Hepatic stellate cell (primary cell): Measurements from ENCODE around the gene EVA1B.

ENCODE experiments used
- DNase-seq: peaks from one replicate; pipeline ENCODE4 v3.0.0; 2011; ENCODE audit warnings: low spot score

Gene EVA1B

DNA sequence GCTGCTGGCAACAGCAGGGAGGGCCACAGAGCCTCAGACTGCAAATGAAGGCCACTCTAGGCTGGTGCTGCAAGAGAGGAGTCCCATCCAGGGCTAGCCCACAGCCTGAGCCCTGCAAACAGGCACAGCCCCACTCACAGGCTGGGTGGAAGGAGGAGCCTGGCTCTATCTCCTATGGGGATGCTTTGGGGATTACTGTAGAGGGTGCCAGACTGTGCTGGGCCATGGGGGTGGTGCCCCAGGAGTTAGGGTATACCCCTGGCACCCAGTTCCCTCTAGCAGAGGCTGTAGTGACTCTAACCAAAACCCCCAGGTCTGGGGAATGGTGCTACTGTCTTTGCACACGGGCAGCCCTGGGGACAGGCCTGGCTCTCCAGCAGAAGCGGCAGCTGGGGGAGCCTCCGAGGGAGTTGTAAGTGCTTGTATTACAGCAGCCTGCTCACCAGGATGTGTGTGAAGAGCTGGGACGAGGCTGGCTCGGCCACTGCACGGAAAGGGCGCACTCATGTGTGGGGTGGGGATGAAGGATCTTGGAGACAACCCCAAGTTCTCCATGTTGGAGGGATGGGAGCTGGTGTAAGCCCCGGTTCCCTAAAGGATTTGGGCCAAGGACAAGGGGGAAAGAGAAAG lies 23.4 kb upstream of the EVA1B start:
- DNase-seq = no peak

DNA sequence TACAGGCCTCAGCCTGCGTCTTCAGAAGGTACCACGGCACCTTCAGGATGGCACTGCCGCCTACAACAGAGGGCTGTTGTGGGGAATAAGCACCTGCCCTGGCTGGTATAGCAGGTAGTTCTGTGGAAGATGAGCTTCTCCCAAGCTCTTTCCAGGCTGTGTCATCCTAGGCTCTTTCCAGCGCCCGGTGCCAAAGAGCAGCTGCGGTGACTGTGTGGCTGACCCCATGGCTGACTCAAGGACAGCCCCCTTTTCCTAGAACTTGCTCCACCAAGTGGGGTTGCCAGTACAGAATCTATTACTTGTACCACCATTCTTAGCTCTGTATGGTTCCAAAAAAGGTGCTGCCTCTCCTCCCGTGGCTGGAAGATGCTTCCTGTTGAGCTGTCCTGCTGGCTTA lies 21.9 kb upstream of the EVA1B start:
- no peak for DNase-seq

GRCh38 chr1:36344395-36344680 lies 20.9 kb upstream of the EVA1B start:
- no peak for DNase-seq

- DNase-seq = no peak
Measured at GRCh38 chr1:36343651-36344394, 20.4 kb upstream of the EVA1B start.

DNA sequence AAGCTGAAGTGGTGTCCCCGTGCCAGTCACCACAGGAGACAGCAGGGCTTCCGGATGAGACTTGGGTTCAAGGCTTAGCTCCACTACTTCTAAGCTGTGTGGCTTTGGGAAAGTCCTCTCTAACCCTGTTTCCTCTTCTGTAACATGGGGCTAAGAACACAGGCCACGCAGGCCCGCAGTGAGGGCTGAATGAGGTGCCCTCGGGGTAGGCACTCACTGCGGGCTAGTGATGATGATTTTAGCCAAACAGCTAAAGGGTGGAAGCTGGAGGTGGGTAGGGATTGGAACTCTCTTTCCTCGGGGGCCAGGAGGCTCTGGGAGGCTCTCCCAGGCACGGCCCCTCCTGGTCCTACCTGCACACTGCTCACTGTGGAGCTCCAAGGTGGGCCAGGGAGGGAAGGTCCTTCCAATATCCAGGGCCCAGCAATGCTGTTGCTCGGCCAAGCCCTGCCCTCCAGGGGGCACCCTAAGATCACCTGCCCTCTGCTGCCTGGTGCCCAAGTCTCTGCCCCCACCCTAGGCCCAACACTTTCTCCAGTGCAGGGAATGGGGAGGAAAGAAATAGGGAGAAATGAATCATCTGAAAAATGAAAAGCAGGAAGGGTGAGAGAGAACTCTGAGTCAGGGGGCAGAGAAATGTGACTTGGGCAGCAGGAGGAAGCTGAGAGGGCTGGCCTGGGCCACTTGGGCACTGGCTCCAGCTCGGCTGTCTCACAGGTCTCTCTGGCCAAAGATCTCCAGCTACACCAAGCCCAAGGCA lies 19.2 kb upstream of the EVA1B start:
- peak; percentile 79 for DNase-seq

- DNase-seq = no peak
Measured at GRCh38 chr1:36341626-36342320, 18.3 kb upstream of the EVA1B start.

DNA sequence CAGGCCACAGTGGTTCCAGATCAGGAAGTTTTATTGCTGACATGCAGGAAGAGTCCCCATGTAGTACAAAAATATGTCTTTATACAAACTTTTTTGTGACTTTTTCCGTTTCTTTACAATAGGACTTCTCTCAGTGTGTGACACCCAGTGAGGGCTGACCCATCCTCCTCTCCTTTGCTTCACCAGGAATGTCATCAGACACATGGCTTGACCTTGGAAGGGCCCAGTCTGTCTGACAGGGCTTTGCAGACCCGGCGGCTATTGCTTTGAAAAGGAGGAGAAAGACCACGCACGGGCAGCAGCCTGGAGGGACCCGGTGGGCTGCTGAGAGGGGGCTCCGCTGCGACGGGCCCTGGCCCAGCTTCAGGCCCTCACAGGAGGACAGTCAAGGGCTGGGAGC lies 16.2 kb upstream of the EVA1B start:
- no peak for DNase-seq

DNA sequence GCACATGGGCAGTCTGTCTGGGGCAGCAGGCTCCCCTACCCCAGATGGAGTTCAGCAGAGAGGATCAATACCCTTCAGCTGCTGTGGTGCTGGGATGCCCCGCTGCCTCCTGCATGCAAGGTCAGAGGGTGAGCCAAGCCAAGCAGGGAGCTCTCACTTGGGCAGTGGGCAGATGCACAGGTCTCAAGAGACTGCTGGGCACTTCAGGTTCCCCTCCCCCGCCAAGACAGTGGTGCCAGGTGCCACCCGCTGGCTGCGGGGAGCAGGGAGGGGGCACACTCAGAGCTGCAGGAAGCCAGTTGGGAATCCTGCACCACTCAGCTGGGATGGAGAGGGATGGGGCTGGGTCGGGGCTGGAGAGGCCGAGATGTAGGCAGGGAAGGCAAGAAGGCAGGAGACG lies 15.8 kb upstream of the EVA1B start:
- DNase-seq = no peak

- DNase-seq = no peak
Measured at GRCh38 chr1:36337830-36338229, 14.4 kb upstream of the EVA1B start.

GRCh38 chr1:36330940-36331339 lies 7.5 kb upstream of the EVA1B start:
- no peak for DNase-seq

DNA sequence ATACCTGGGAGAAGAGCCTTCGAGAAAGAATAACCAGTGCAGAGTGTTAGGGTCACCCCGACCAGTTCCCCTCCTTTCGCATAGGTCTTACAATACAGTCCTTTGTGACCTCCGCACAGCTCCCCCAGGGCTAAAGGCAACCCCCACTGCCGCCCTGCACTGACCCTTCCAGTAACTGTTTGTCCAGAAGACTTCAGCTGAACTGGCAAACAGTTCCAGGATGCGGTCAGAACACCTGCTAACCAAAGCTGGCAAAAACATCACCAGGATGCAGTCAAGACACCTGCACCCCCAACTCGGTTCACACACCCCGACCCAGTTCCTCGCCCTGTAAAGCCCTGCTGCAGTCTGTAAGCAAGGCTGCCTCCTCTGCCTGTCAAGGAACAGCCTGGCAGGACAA lies 6.4 kb upstream of the EVA1B start:
- no peak for DNase-seq

DNA sequence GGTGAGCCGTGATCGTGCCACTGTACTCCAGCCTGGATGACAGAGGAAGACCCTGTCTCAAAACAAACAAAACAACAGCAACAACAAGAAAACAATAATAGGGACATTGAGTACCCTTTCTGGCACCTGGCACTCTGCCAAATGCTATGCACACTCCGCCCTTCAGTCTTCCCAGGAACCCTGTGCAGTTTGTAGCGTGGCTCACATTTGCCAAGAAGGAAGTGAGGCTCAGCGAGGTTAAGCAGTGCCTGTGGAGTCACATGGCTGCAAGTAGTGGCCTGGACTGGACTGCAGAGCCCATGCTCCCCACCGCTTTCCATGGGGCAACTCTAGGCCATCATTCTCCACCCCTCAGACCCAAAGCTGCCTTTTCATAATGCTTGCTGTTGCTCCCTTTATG lies 5.3 kb upstream of the EVA1B start:
- DNase-seq = no peak

DNA sequence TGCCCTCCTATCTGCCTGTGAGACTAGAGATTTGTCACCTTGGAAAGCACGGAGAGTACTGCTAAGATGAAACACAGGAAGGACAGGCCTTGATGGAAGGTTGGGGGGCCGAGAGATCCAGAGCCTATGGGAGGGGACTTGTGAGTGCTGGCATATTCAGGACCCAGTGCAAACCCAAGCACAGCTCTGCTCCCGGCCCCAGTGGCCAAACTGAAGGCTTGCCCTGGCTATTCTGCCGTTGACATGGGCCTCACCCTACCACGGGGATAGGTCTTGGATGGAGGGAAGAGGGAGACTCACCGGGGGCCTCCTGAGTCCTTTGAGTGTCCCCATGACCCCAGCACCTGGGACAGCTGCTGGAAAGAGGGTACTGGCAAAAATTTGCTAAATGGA lies 4.6 kb upstream of the EVA1B start:
- no peak for DNase-seq

DNA sequence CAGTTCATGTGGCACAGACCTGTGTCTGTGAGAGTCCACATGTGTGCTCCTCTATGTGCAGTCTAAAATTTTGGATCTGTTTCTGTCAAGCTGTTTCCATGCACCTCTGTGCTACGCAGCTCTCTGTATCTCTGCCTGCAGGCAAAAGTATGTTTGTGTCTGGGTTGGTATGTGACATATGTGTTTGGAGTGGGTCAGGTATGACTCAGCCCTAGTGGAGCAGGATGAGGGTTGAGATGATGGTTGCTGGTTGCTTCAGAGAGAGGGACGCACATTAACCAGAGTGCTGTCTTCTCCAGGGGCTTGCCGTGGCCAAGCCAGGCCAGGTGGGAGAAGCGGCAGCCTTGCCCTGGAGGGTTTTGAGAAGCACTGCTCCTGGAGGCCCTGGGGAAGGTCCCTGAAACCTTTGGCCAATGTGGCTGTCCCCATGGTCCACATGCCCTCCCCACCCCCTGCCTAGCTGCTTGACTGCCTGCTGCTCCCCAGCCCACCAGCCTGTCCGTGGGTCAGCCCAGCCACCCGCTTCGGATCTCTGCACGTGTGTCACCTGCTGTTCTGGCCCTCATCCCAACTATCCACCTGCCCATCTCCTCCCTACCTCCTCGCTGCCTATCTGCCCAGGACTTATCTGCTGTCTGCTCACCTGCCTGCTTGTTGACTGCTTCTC lies 4.1 kb upstream of the EVA1B start:
- peak; percentile 68 for DNase-seq

DNA sequence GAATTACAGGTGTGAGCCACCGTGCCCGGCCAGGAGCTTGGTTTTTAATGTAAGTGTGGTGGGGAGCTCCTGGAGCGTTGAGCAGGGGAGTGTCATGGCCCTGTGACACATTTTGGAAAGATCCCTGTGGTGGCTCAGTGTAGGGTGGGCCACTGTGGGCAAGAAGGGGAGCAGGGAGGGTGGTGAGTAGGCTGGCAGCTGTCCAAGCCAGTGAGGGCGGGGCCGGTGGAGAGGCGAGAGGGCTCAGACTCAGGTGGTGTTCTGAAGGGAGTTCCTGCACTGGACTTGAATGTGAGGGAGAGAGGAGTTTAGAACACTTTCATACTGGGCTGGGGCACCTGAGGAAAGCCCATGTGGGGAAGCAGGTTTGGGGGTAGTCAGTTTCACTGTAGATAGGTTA lies 3.1 kb upstream of the EVA1B start:
- DNase-seq = no peak

- DNase-seq = no peak
Measured at GRCh38 chr1:36324353-36324703, 883 bp upstream of the EVA1B start.

GRCh38 chr1:36322786-36323635 lies 434 bp downstream of the EVA1B start:
- DNase-seq = peak; percentile 62

DNA sequence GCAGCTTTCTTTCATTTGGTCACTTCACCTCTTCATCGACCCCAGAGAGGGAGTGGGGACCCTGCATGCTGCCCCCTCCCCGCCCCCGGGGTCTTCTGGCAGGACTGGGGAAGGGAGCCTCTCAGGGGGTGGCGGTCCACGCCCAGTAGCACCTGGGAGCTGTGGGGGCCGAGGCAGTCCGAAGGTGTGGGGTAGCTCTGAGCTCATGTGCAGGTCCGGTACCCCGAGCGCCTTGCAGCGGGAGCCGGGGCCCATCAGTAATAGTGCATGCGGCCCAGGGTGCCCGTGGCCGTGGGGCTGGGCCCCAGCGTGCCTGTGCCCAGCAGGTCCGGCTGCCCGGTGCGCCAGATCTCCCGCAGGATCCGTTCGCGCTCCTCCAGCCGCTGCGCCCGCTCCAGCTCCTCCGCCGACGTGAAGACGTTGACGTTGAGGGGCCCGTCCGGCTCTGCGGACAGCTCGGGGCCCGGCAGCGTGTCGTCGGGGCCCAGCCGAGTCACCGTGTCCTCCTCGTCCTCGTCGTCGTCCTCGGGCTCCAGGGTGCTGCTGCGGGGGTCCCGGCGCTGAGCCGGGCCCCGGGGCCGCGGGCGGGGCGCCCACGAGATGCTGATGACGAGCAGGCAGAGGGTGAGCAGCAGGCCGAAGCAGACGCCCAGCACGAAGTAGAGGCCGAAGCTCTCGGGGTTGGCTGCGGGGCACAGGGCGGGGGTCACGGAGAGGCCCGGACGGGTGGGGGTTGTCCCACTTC lies 1.2 kb downstream of the EVA1B start:
- peak; percentile 48 for DNase-seq

- peak; percentile 90 for DNase-seq
Measured at GRCh38 chr1:36321119-36321951, 2.1 kb downstream of the EVA1B start.

DNA sequence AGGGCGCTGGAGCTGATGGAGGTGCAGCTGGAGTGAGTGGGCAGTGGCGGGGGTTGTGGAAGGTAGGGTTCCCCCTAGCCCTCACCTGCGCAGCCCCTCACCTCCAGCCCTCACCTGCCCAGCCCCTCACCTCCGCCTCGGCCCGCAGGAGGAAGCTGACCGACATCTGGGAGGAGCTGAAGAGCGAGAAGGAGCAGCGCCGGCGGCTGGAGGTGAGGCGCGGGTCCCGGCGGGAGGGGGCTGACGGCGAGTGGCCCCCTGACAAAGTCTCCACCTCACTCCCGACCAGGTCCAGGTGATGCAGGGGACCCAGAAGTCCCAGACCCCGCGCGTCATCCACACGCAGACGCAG lies 2.7 kb downstream of the EVA1B start:
- no peak for DNase-seq
